CD4-positive, alpha-beta T cell (primary cell): ENCODE measurements around the gene ATAD3B. TPM values are rescaled to one million over a fixed set of nuclear protein-coding genes. Genes with fewer than 3 reads are reported as not detected.
A peak's percentile ranks its signal among the peaks of the same experiment; 100 is the strongest.

Source experiments
- ATAC-seq: fragments of 200-7000 bp; cut with Tn5 transposase; one replicate; pipeline ENCODE4 v1.10.0; 2022; ENCODE audit warnings: mild to moderate bottlenecking; ENCODE audit not compliant: poor library complexity
- CTCF ChIA-PET: fragments of 350-600 bp; sonication (Branson Sonifier 250); formaldehyde crosslinking; loops from one replicate; lab custom pipeline; 2021; ENCODE audit warnings: antibody characterized with exemption, inconsistent platforms; lab: Charles Lee
- POLR2A ChIA-PET: fragments of 350-600 bp; sonication (Branson Sonifier 250); formaldehyde crosslinking; loops from one replicate; lab custom pipeline; 2021; ENCODE audit warnings: antibody characterized with exemption, inconsistent platforms; lab: Charles Lee
- DNase-seq, 14 experiments: peaks; one replicate each; pipeline ENCODE4 v3.0.0-alpha.2; 2013 to 2020; ENCODE audit warnings: mixed read lengths in 2 of 14
- H3K27ac ChIP-seq, 2 donors: one replicate each; pipeline versions ENCODE4 v1.5.1 to v1.7.0; 2013; ENCODE audit warnings: low read length in 2 of 2, low read depth in 1 of 2, mild to moderate bottlenecking in 1 of 2
- H3K27me3 ChIP-seq, 2 experiments: 1 replicate in 1 of 2; 2 replicates in 1 of 2; pipeline versions ENCODE4 v1.6.1 to v1.7.0; 2013; ENCODE audit warnings: low read length in 2 of 2, control low read depth in 1 of 2, mild to moderate bottlenecking in 1 of 2, moderate library complexity in 1 of 2; ENCODE audit not compliant: insufficient read depth in 2 of 2, control insufficient read depth in 1 of 2
- H3K36me3 ChIP-seq: one replicate; pipeline ENCODE4 v1.6.1; 2013; ENCODE audit warnings: low read length, control low read depth; ENCODE audit not compliant: insufficient read depth
- H3K4me1 ChIP-seq: one replicate; pipeline ENCODE4 v1.6.1; 2013; ENCODE audit warnings: low read length, control low read depth; ENCODE audit not compliant: insufficient read depth
- H3K4me3 ChIP-seq: one replicate; pipeline ENCODE4 v1.5.1; 2013; ENCODE audit warnings: mild to moderate bottlenecking, low read length, moderate library complexity
- H3K9me3 ChIP-seq, 2 experiments: 1 replicate in 1 of 2; 2 replicates in 1 of 2; pipeline versions ENCODE4 v1.6.1 to v1.7.0; 2013; ENCODE audit warnings: low read length in 2 of 2, mild to moderate bottlenecking in 2 of 2, control low read depth in 1 of 2, moderate library complexity in 1 of 2; ENCODE audit not compliant: control insufficient read depth in 1 of 2, insufficient read depth in 1 of 2
- H3K27ac Mint-ChIP-seq: one replicate; pipeline ENCODE4 v1.8.0; 2020; ENCODE audit warnings: mixed read lengths
- H3K27me3 Mint-ChIP-seq: one replicate; pipeline ENCODE4 v1.8.0; 2021; ENCODE audit warnings: mixed read lengths
- H3K36me3 Mint-ChIP-seq: one replicate; pipeline ENCODE4 v1.8.0; 2021; ENCODE audit warnings: low read depth, mixed read lengths
- H3K4me1 Mint-ChIP-seq: one replicate; pipeline ENCODE4 v1.8.0; 2021; ENCODE audit warnings: low read depth, mixed read lengths
- H3K4me3 Mint-ChIP-seq: one replicate; pipeline ENCODE4 v1.8.0; 2020; ENCODE audit warnings: mild to moderate bottlenecking, mixed read lengths
- H3K9me3 Mint-ChIP-seq: one replicate; pipeline ENCODE4 v1.8.0; 2020; ENCODE audit warnings: mixed read lengths
- intact Hi-C, 2 experiments: fragments of 100-400 bp; cut with DNase I in 1 of 2; cut with micrococcal nuclease in 1 of 2; formaldehyde crosslinking; loops; one replicate each; pipeline versions ENCODE4 v1.15.1 to v1.9.0; 2023 to 2025; cut with DNase I, micrococcal nuclease
- total RNA-seq, 174 experiments: library from RNA in 2 of 174; stranded (reverse) in 2 of 174; gene quantifications; one replicate each; pipeline ENCODE4 v1.2.3 and lab custom pipeline; 2021 to 2026
- TF ChIP-seq, protein P1 (sequence below): fragments of 200-600 bp; IDR thresholded peaks from one replicate; pipeline ENCODE4 v1.8.0; 2022; ENCODE audit warnings: antibody characterized with exemption, mild to moderate bottlenecking

The ATAD3B gene
- total RNA-seq, 2 experiments from 2014 or later: 44.3 to 49.1 TPM

DNA sequence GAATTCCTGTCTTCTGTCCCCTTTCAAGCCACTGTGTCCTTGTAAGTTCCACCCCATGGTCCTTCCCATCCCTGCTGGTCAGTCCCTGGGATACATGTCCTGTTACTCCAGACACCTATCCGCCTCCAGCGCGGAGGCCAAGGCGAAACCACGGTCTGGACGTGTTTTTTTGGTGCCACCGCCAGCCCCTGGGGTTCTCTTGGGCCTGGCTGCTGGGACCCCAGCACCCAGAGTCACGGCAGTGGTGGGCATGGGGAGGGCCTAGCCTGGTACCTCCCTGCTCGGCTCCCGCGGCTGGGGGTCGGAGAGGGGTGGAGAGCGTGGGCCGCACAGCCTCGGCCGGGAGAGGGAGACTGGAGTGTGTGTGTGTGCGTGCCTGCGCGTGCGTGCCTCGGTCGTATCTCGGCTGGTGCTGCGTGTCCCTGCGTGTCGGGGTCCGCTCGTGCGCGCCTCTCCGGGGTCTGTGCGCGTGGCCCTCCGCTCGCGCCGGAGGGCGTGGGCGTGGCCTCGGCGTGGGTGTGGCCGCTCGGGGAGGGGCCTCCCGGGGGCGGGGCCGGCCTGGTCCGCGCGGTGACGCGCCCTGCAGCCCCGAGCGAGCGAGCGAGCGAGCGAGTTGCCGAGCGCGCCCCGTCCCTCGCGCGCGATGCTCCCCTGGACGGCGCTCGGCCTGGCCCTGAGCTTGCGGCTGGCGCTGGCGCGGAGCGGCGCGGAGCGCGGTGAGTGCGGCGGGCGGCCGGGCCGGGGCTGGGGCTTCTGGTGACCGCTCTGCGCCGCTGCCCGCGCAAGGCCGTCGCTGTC is 36.3 kb upstream of the ATAD3B start, which contains the start of gene VWA1:
TSS of gene VWA1 (plus strand) at position 585 of the 798 bp plus-strand sequence. CDS start at position 644, 59 bp downstream.
- Histone ChIP-seq H3K36me3 (no peaks in the 10 kb centered on the region), H3K9me3 (peaks cover 0 to 31% of the 10 kb centered on the region in 2 experiments), H3K27ac (no peak within 1 kb of the TSS), H3K27me3 (peaks cover 56 to 65% of the 10 kb centered on the region in 2 experiments), H3K4me3 (no peak within 1 kb of the TSS), H3K4me1 (peaks cover 24% of the 10 kb centered on the region)
- Mint-ChIP-seq H3K36me3 (no peaks in the 10 kb centered on the region), H3K4me3 (peak within 1 kb of the TSS; percentile 20), H3K27ac (no peak within 1 kb of the TSS), H3K9me3 (no peaks in the 10 kb centered on the region), H3K27me3 (peaks cover 11% of the 10 kb centered on the region), H3K4me1 (no peaks in the 10 kb centered on the region)
- TF ChIP-seq, protein P1, sequence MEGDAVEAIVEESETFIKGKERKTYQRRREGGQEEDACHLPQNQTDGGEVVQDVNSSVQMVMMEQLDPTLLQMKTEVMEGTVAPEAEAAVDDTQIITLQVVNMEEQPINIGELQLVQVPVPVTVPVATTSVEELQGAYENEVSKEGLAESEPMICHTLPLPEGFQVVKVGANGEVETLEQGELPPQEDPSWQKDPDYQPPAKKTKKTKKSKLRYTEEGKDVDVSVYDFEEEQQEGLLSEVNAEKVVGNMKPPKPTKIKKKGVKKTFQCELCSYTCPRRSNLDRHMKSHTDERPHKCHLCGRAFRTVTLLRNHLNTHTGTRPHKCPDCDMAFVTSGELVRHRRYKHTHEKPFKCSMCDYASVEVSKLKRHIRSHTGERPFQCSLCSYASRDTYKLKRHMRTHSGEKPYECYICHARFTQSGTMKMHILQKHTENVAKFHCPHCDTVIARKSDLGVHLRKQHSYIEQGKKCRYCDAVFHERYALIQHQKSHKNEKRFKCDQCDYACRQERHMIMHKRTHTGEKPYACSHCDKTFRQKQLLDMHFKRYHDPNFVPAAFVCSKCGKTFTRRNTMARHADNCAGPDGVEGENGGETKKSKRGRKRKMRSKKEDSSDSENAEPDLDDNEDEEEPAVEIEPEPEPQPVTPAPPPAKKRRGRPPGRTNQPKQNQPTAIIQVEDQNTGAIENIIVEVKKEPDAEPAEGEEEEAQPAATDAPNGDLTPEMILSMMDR: no peak
- ChIA-PET POLR2A (no interaction called here), CTCF (no interaction called here)
- DNase-seq (peak in 13 of 14 experiments; percentile 26 to 74 (median 48)), ATAC-seq (peak; percentile 78)
- intact Hi-C loops: no loop called here

DNA sequence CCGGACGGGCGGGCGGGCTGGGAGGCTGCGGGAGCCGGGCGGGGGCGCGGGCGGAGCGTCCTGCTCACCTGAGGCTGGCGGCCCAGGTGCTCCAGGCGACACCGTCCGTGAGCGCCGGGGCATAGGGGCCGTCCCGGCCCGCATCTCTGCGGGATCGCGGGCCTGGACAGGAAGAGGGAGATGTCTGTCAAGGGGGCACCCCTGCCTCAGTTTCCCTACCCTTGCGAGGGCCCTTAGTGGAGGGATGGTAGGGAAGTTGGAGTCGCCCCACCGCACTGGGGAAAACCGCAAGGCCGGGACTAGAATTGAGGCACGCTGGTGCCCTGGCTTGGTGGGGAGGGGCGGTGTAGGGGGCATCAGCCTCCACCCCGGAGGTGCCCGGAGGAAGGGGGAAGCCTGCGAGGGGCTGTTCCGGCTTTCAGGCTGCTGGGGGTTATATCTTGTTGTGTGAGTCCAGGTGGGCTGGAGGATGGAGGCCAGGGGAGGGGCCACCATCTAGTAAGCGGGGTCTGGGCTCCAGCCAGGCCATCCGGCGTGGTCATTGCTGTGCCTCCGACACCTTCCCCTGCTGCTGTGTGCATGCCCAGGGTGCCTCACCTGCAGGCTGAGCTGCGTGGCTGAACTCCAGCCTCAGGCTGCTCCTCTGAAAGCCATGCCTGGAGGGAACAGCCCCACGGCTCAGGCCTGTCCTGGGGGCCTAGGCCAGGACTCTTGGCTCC is 35.5 kb upstream of the ATAD3B start:
- H3K9me3 Mint-ChIP-seq: no peaks in the 10 kb centered on the region
- TF ChIP-seq, protein P1: no peak
- peaks cover 17% of the 10 kb centered on the region for H3K27me3 Mint-ChIP-seq
- CTCF ChIA-PET: no interaction called here
- peaks cover 0 to 31% of the 10 kb centered on the region in 2 experiments for H3K9me3 ChIP-seq
- intact Hi-C loops: loop anchor here in 1 of 2 experiments (1.0 kb wide), 1 partner anchor 24 kb away; no protein-coding TSS in a partner anchor
- no peaks in the 10 kb centered on the region for H3K36me3 ChIP-seq
- H3K4me3 Mint-ChIP-seq: peak overlapping the region; percentile 20
- peaks cover 31% of the 10 kb centered on the region for H3K4me1 ChIP-seq
- POLR2A ChIA-PET: no interaction called here
- peaks cover 4% of the 10 kb centered on the region for H3K4me1 Mint-ChIP-seq
- H3K27me3 ChIP-seq: peaks cover 56 to 63% of the 10 kb centered on the region in 2 experiments
- H3K27ac ChIP-seq: no peak overlapping the region
- DNase-seq (no peak), ATAC-seq (no peak)
- no peak overlapping the region for H3K27ac Mint-ChIP-seq
- no peak overlapping the region for H3K4me3 ChIP-seq
- no peaks in the 10 kb centered on the region for H3K36me3 Mint-ChIP-seq

DNA sequence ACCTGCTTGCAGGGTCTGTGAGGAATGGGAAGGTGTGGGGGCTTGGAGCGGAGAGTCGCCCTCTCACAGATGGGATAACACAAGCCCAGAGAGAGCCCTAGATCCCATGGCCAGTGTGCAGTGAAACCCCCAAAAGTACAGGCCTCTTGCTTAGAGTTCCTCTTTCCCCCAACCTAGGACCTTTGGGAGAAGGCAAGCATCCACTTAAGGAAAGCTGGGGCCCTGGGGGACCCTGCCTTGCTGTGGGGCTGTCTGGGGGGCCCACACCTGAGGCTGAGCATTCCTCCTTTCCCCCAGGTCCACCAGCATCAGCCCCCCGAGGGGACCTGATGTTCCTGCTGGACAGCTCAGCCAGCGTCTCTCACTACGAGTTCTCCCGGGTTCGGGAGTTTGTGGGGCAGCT is 34.9 kb upstream of the ATAD3B start:
- ATAC-seq (no peak), DNase-seq (no peak)
- Histone ChIP-seq H3K27ac (no peak overlapping the region), H3K36me3 (no peaks in the 10 kb centered on the region), H3K4me3 (no peak overlapping the region), H3K9me3 (peaks cover 0 to 31% of the 10 kb centered on the region in 2 experiments), H3K27me3 (peaks cover 56 to 58% of the 10 kb centered on the region in 2 experiments), H3K4me1 (peaks cover 33% of the 10 kb centered on the region)
- Mint-ChIP-seq H3K9me3 (no peaks in the 10 kb centered on the region), H3K4me3 (no peak overlapping the region), H3K27me3 (peaks cover 17% of the 10 kb centered on the region), H3K36me3 (no peaks in the 10 kb centered on the region), H3K27ac (no peak overlapping the region), H3K4me1 (peaks cover 4% of the 10 kb centered on the region)
- TF ChIP-seq, protein P1: no peak
- intact Hi-C loops: loop anchor here in 1 of 2 experiments (1.0 kb wide), 1 partner anchor 24 kb away; no protein-coding TSS in a partner anchor
- POLR2A ChIA-PET: no interaction called here
- CTCF ChIA-PET: no interaction called here
